Testis (tissue), 2 donors: ENCODE results near the gene KRTAP1-4.

Experiments
- CTCF ChIP-seq, 3 experiments: fragments of 450-650 bp in 2 of 3; fragments of 200-600 bp in 1 of 3; sonication (generic) in 1 of 3; IDR thresholded peaks; one replicate each; pipeline ENCODE4 v1.5.1; 2016 to 2019; ENCODE audit warnings: antibody characterized with exemption in 3 of 3, mild to moderate bottlenecking in 2 of 3, moderate library complexity in 1 of 3
- POLR2A ChIP-seq: fragments of 450-650 bp; IDR thresholded peaks from one replicate; pipeline ENCODE4 v1.6.1; 2017; ENCODE audit warnings: antibody characterized with exemption, mild to moderate bottlenecking, moderate library complexity

GRCh38 chr17:41004397-41004796 is 25.6 kb downstream of the KRTAP1-4 start:
- TF ChIP-seq CTCF (IDR thresholded peaks at IDR 0.05) (no peak), POLR2A (no peak)
